Osteoblast (primary cell): ENCODE measurements around the gene WWOX. TPM values are rescaled to one million over a fixed set of nuclear protein-coding genes. Genes with fewer than 3 reads are reported as not detected.

Source experiments
- DNase-seq: peaks from one replicate; pipeline ENCODE4 v3.0.0; 2011; ENCODE audit warnings: low spot score, mixed read lengths; ENCODE audit not compliant: insufficient read length; ENCODE audit errors: missing footprints
- H2AFZ ChIP-seq: 2 replicates; pipeline ENCODE4 v1.6.0; 2011; ENCODE audit warnings: mild to moderate bottlenecking, low read length
- H3K27ac ChIP-seq: 2 replicates; pipeline ENCODE4 v1.5.1; 2011; ENCODE audit warnings: mild to moderate bottlenecking, low read depth, low read length, moderate library complexity
- H3K27me3 ChIP-seq: 2 replicates; pipeline ENCODE4 v1.6.0; 2012; ENCODE audit warnings: mild to moderate bottlenecking, control low read depth, inconsistent platforms, low read length, moderate library complexity; ENCODE audit not compliant: insufficient read depth
- H3K36me3 ChIP-seq: 2 replicates; pipeline ENCODE4 v1.5.1; 2011; ENCODE audit warnings: mild to moderate bottlenecking, low read length, control low read depth, moderate library complexity; ENCODE audit not compliant: insufficient read depth
- H3K4me1 ChIP-seq: 2 replicates; pipeline ENCODE4 v1.5.1; 2011; ENCODE audit warnings: mild to moderate bottlenecking, low read length, control low read depth, moderate library complexity; ENCODE audit not compliant: insufficient read depth
- H3K4me2 ChIP-seq: 2 replicates; pipeline ENCODE4 v1.6.0; 2011; ENCODE audit warnings: mild to moderate bottlenecking, low read length; ENCODE audit not compliant: insufficient read depth
- H3K4me3 ChIP-seq: fragments of 200-600 bp; sonication (generic); 3 replicates; pipeline ENCODE4 v1.5.1; 2012; ENCODE audit warnings: mild to moderate bottlenecking, low read length, inconsistent platforms; ENCODE audit not compliant: insufficient read depth
- H3K79me2 ChIP-seq: 2 replicates; pipeline ENCODE4 v1.6.0; 2012; ENCODE audit warnings: mild to moderate bottlenecking, low read length, control low read depth, inconsistent platforms; ENCODE audit not compliant: insufficient read depth
- H3K9me3 ChIP-seq: 2 replicates; pipeline ENCODE4 v1.5.1; 2011; ENCODE audit warnings: low read depth, low read length, control low read depth
- H4K20me1 ChIP-seq: 2 replicates; pipeline ENCODE4 v1.6.0; 2012; ENCODE audit warnings: mild to moderate bottlenecking, low read length, control low read depth; ENCODE audit not compliant: insufficient read depth
- total RNA-seq: library from RNA; depleted of rRNA; stranded (reverse); fragments of >200 nt; gene quantifications from 2 replicates; pipeline ENCODE4 v1.2.3, GENCODE V29; 2012
- TF ChIP-seq, protein P1 (sequence below): IDR thresholded peaks from 2 replicates; pipeline ENCODE4 v1.5.1; 2011; ENCODE audit warnings: mild to moderate bottlenecking, low read depth, low read length, moderate library complexity; ENCODE audit errors: extremely low read depth

WWOX gene
- total RNA-seq, 1 donor = 23.9 TPM

DNA sequence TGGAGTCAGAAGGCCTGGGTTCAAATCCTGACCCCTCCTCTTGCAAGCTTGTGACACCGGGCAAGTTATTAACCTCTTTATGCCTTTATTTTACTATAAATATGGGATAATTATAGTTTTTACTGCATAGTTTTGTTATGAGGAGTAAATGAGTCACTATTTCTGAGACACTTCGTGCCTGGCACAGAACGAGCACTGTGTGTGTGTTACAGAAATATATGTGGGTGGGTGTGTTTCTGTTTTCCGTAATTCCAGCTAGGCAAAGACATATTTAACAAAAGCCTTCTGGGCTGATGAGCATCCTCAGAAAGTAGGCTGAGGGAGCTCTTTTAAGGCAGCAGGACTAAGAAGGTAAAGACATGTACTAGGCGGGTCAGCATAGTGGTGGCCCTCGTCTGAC is 1083.2 kb downstream of the WWOX start:
- Histone ChIP-seq H3K27ac (no peak overlapping the region), H3K9me3 (peaks cover 4% of the 10 kb centered on the region), H3K27me3 (no peaks in the 10 kb centered on the region), H3K4me1 (no peaks in the 10 kb centered on the region), H2AFZ (no peak overlapping the region), H3K4me2 (no peak overlapping the region), H3K4me3 (no peak overlapping the region), H3K36me3 (no peaks in the 10 kb centered on the region), H3K79me2 (no peaks in the 10 kb centered on the region), H4K20me1 (no peaks in the 10 kb centered on the region)
- TF ChIP-seq, protein P1, sequence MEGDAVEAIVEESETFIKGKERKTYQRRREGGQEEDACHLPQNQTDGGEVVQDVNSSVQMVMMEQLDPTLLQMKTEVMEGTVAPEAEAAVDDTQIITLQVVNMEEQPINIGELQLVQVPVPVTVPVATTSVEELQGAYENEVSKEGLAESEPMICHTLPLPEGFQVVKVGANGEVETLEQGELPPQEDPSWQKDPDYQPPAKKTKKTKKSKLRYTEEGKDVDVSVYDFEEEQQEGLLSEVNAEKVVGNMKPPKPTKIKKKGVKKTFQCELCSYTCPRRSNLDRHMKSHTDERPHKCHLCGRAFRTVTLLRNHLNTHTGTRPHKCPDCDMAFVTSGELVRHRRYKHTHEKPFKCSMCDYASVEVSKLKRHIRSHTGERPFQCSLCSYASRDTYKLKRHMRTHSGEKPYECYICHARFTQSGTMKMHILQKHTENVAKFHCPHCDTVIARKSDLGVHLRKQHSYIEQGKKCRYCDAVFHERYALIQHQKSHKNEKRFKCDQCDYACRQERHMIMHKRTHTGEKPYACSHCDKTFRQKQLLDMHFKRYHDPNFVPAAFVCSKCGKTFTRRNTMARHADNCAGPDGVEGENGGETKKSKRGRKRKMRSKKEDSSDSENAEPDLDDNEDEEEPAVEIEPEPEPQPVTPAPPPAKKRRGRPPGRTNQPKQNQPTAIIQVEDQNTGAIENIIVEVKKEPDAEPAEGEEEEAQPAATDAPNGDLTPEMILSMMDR = no peak
- DNase-seq = no peak

DNA sequence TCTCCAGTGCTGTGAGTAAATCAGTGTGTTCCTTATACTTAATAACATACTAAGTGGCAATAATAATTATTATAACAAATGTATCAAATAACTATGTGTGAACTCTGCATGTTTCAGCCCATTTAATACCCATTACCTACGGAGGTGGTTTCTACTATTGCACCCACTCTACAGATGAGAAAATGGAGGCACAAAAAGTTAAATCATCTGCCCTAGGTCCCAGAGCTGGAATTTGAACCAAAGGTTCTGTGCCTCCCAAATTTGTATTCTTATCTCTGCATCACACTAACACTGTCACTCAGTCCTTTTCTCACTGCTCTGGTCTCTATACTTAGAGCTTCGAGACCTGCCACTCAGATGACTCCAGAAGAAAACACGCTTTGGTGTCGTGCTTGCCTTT is 1084.1 kb downstream of the WWOX start:
- Histone ChIP-seq H4K20me1 (no peaks in the 10 kb centered on the region), H3K4me3 (no peak overlapping the region), H3K9me3 (peaks cover 4% of the 10 kb centered on the region), H3K79me2 (no peaks in the 10 kb centered on the region), H2AFZ (no peak overlapping the region), H3K27ac (no peak overlapping the region), H3K36me3 (no peaks in the 10 kb centered on the region), H3K4me1 (no peaks in the 10 kb centered on the region), H3K27me3 (no peaks in the 10 kb centered on the region), H3K4me2 (no peak overlapping the region)
- DNase-seq = no peak
- TF ChIP-seq, protein P1 = no peak

DNA sequence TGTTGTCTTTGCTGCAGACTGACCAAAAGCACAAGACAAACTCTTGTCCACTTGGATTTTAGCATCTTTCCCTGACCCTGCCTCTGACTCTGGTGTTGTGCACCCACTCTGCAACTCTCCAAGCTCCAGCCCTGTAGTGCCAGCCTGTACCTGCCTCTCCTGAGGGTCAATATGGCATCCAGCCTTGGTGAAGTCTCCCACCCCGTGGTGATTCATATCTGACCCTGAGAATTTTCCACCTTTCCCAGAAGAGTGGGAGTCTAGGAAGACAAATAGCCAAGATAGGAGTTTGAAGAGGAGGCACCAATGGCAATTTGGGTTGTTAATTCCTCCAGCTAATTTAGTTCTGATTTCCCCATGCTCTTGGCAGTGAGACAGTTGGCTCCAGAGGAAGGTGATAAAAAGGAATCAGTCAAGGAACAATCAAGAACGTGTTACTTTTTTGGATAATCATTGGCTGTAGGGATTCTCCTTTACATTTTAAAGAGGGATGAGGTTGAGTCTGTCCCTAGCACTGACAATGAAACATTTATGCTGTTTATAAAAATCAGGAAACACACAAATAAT is 1085.1 kb downstream of the WWOX start:
- H3K36me3 ChIP-seq = no peaks in the 10 kb centered on the region
- H3K4me2 ChIP-seq = no peak overlapping the region
- H4K20me1 ChIP-seq = no peaks in the 10 kb centered on the region
- H3K4me1 ChIP-seq = no peaks in the 10 kb centered on the region
- DNase-seq = no peak
- no peaks in the 10 kb centered on the region for H3K9me3 ChIP-seq
- H3K79me2 ChIP-seq = no peaks in the 10 kb centered on the region
- TF ChIP-seq, protein P1 = no peak
- no peak overlapping the region for H2AFZ ChIP-seq
- H3K27me3 ChIP-seq = no peaks in the 10 kb centered on the region
- H3K4me3 ChIP-seq = no peak overlapping the region
- no peak overlapping the region for H3K27ac ChIP-seq

DNA sequence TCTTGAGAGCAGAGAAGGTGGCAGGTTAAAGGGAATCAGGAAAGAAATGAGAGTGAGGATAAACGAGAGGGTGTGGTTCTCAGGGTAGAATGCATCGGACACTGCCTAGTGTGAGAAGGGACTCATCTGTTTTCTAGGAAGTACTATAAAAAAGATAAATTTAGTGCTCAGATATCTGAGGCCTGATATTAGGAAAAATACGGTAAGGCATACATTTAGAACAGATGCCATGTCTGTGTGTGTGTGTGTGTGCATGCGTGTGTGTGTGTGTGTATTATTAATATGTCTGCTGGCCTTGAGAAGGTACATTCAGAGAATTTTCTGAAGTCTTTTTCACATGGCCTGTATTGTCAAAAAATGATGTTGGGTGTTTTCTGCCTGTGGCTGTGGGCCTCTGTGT is 1086.3 kb downstream of the WWOX start:
- Histone ChIP-seq H3K4me1 (no peaks in the 10 kb centered on the region), H3K36me3 (no peaks in the 10 kb centered on the region), H3K27me3 (no peaks in the 10 kb centered on the region), H3K9me3 (no peaks in the 10 kb centered on the region), H4K20me1 (no peaks in the 10 kb centered on the region), H2AFZ (no peak overlapping the region), H3K27ac (no peak overlapping the region), H3K4me3 (no peak overlapping the region), H3K79me2 (no peaks in the 10 kb centered on the region), H3K4me2 (no peak overlapping the region)
- TF ChIP-seq, protein P1 = no peak
- DNase-seq = no peak
